HCT116 (cell line): ENCODE measurements around the gene RRP12.

Experiments
- CTCF ChIP-seq, 3 experiments: fragments of 200-600 bp in 1 of 3; sonication (generic) in 1 of 3; IDR thresholded peaks in 2 of 3; conservative IDR thresholded peaks in 1 of 3; 2 replicates each; pipeline ENCODE4 v1.5.1; 2012 to 2017; ENCODE audit warnings: low read depth in 2 of 3, low read length in 2 of 3, antibody characterized with exemption in 1 of 3, borderline replicate concordance in 1 of 3, control low read depth in 1 of 3, mild to moderate bottlenecking in 1 of 3, mixed read lengths in 1 of 3, mixed run types in 1 of 3, moderate library complexity in 1 of 3; ENCODE audit not compliant: insufficient read depth in 1 of 3
- EZH2 ChIP-seq: fragments of 200-600 bp; sonication (generic); IDR thresholded peaks from 2 replicates; pipeline ENCODE4 v1.6.1; 2017; ENCODE audit warnings: antibody characterized with exemption, mixed run types
- EZH2phosphoT487 ChIP-seq: fragments of 200-600 bp; IDR thresholded peaks from 2 replicates; pipeline ENCODE4 v1.6.1; 2018; ENCODE audit warnings: antibody characterized with exemption, borderline replicate concordance
- MAX ChIP-seq: IDR thresholded peaks from 2 replicates; pipeline ENCODE4 v1.6.1; 2012
- POLR2A ChIP-seq: IDR thresholded peaks from 2 replicates; pipeline ENCODE4 v1.7.0; 2011; ENCODE audit warnings: borderline replicate concordance; ENCODE audit not compliant: insufficient read depth, insufficient read length; ENCODE audit errors: extremely low read depth
- POLR2AphosphoS5 ChIP-seq: IDR thresholded peaks from 2 replicates; pipeline ENCODE4 v1.6.1; 2011; ENCODE audit warnings: mild to moderate bottlenecking, low read depth, low read length, moderate library complexity
- ZBTB33 ChIP-seq: IDR thresholded peaks from 2 replicates; pipeline ENCODE4 v1.6.1; 2011; ENCODE audit warnings: mild to moderate bottlenecking, low read length, moderate library complexity; ENCODE audit not compliant: insufficient replicate concordance; ENCODE audit errors: extremely low read depth

GRCh38 chr10:97341416-97341815, 59.7 kb downstream of the RRP12 start:
- TF ChIP-seq POLR2AphosphoS5 (no peak), EZH2 (no peak), CTCF (IDR thresholded peaks at IDR 0.05 in 2 of 3, conservative IDR thresholded peaks at IDR 0.05 in 1 of 3; ENCODE audit: borderline replicate concordance in 1 of 3, insufficient read depth in 1 of 3, low read depth in 2 of 3, low read length in 2 of 3) (no peak), MAX (no peak), ZBTB33 (no peak), POLR2A (no peak), EZH2phosphoT487 (no peak)
